ENCODE data around the gene NDUFA1.

Gene NDUFA1

DNA sequence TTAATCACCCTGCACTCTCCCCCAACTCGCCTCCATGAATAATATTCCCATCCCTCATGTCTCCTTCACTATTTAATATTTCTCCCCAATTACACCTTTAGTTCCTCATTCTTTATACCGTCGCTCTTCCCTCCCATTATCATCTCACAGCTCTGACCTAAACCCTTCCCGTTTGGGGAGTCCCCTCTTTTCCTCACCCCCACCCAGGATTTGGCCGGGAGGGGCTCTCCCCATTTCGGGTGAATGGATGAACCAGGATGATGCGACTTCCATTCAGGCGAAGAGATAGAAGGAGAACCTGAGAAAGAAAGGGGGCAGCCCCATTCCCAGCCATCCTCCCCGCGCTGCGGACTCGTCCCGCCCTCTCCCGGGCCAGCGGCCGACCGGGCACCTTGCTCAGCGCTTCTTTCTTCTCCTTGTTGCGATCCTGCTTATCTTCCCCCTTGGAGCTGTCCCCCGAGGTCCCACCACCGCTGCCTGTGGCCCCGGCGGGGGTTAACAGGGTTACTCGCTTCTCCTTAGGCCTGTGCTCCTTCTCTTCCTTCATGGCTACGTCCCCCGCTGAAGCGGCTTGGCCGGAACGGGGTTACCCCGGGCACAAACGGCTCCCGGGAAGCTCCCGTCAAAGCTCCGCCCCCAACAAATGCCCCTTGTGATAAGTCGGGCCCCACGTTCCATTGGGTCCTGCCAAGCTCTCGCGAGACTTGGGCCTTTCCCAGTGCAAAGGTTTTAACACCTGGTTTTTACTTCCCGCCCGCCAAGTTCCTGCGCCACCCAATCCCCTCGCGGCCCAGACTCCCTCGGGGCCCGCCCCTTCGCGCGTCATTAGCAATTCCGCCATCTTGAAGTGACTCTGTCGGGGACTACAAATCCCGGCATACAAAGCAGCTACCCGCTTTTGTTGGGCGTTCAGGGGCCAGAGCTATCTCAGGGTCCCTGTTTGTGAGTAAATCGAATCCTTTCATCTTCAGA is 19.0 kb upstream of the NDUFA1 start, which contains the start of gene UPF3B:
Gene UPF3B, minus strand, starts transcription at position 582 of the 972 bp plus-strand sequence. Its CDS starts 35 bp downstream, at position 547.
- TF ChIP-seq PKNOX1 (IDR thresholded peaks at IDR 0.05) (peak; percentile 50), SP1 (IDR thresholded peaks at IDR 0.05) (peak; percentile 71; the same call in 1 of the 2 replicates), ZNF384 (IDR thresholded peaks at IDR 0.05) (no peak), ELF4 (IDR thresholded peaks at IDR 0.05) (0 out of 2 replicates have a peak, but pooled peaks have one; percentile 26), L3MBTL2 (conservative IDR thresholded peaks at IDR 0.05) (peak; percentile 76)
- CTCF ChIA-PET, result interaction anchor here (0.6 to 0.7 kb wide), 3 partner anchors 18 to 81 kb away, joined by 3 read pairs; no protein-coding TSS in a partner anchor
- POLR2A ChIA-PET, result interaction anchor here (0.6 to 4.7 kb wide), 18 partner anchors 8 to 375 kb away, joined by 3 to 52 read pairs (median 5); partner anchors contain the start of genes NDUFA1, RNF113A, RPL39 and SOWAHD
- DNase-seq (ENCODE audit: extremely low spot score), result peak; percentile 99

GRCh38 chrX:119853444-119853843 is 18.2 kb upstream of the NDUFA1 start:
- no peak for TF ChIP-seq ELF4 (IDR thresholded peaks at IDR 0.05)
- no peak for TF ChIP-seq L3MBTL2 (conservative IDR thresholded peaks at IDR 0.05)
- no peak for TF ChIP-seq FOXM1 (IDR thresholded peaks at IDR 0.05; ENCODE audit: borderline replicate concordance)
- TF ChIP-seq FOXA1 (IDR thresholded peaks at IDR 0.05), result no peak
- TF ChIP-seq CTBP1 (IDR thresholded peaks at IDR 0.05; ENCODE audit: borderline replicate concordance), result no peak
- TF ChIP-seq ARNT (IDR thresholded peaks at IDR 0.05), result no peak
- no peak for TF ChIP-seq PKNOX1 (IDR thresholded peaks at IDR 0.05)
- TF ChIP-seq SP1 (IDR thresholded peaks at IDR 0.05), result no peak
- no peak for TF ChIP-seq SUZ12 (IDR thresholded peaks at IDR 0.05)
- no peak for TF ChIP-seq NFRKB (IDR thresholded peaks at IDR 0.05)
- no peak for TF ChIP-seq FOXK2 (IDR thresholded peaks at IDR 0.05)
- TF ChIP-seq TARDBP (IDR thresholded peaks at IDR 0.05), result no peak
- TF ChIP-seq LEF1 (IDR thresholded peaks at IDR 0.05; ENCODE audit: borderline replicate concordance), result no peak
- TF ChIP-seq BHLHE40 (IDR thresholded peaks at IDR 0.05; ENCODE audit: borderline replicate concordance), result no peak
- no peak for TF ChIP-seq ZNF384 (IDR thresholded peaks at IDR 0.05)
- TF ChIP-seq HDGF (IDR thresholded peaks at IDR 0.05; ENCODE audit: borderline replicate concordance), result no peak
- CTCF ChIA-PET, result interaction anchor here (0.7 kb wide), 1 partner anchor 17 kb away, joined by 3 read pairs; no protein-coding TSS in a partner anchor
- POLR2A ChIA-PET, result interaction anchor here (0.6 to 4.7 kb wide), 18 partner anchors 9 to 375 kb away, joined by 3 to 52 read pairs (median 5); partner anchors contain the start of genes NDUFA1, RNF113A, RPL39 and SOWAHD
- no peak for DNase-seq (ENCODE audit: extremely low spot score)

GRCh38 chrX:119870626-119871131 is 953 bp upstream of the NDUFA1 start:
- ChIA-PET POLR2A (interaction anchor here (0.7 to 2.9 kb wide), 14 partner anchors 9 to 112 kb away, joined by 3 to 35 read pairs (median 4); partner anchors contain the start of genes RPL39, SOWAHD and UPF3B), CTCF (interaction anchor here (0.9 to 1.2 kb wide), 4 partner anchors 12 to 86 kb away, joined by 3 to 4 read pairs (median 3); partner anchors contain the start of gene UPF3B)
- peak; percentile 33 for DNase-seq (ENCODE audit: extremely low spot score)
- TF ChIP-seq CTBP1 (IDR thresholded peaks at IDR 0.05; ENCODE audit: borderline replicate concordance) (no peak), LEF1 (IDR thresholded peaks at IDR 0.05; ENCODE audit: borderline replicate concordance) (no peak), SP1 (IDR thresholded peaks at IDR 0.05) (no peak), ARNT (IDR thresholded peaks at IDR 0.05) (no peak), NFRKB (IDR thresholded peaks at IDR 0.05) (no peak), SUZ12 (IDR thresholded peaks at IDR 0.05) (no peak), FOXM1 (IDR thresholded peaks at IDR 0.05; ENCODE audit: borderline replicate concordance) (no peak), ZNF384 (IDR thresholded peaks at IDR 0.05) (no peak), FOXA1 (IDR thresholded peaks at IDR 0.05) (no peak), FOXK2 (IDR thresholded peaks at IDR 0.05) (no peak), HDGF (IDR thresholded peaks at IDR 0.05; ENCODE audit: borderline replicate concordance) (no peak), BHLHE40 (IDR thresholded peaks at IDR 0.05; ENCODE audit: borderline replicate concordance) (no peak), TARDBP (IDR thresholded peaks at IDR 0.05) (no peak), L3MBTL2 (conservative IDR thresholded peaks at IDR 0.05) (no peak)

- ChIA-PET POLR2A (interaction anchor here (1.1 to 2.9 kb wide), 10 partner anchors 9 to 113 kb away, joined by 3 to 35 read pairs (median 5); partner anchors contain the start of genes RPL39, SOWAHD and UPF3B), CTCF (interaction anchor here (1.0 kb wide), 2 partner anchors 18 to 87 kb away, joined by 3 to 4 read pairs; partner anchors contain the start of gene UPF3B)
- DNase-seq (ENCODE audit: extremely low spot score), result no peak
These were observed 410 bp upstream of the NDUFA1 start for GRCh38 chrX:119871245-119871598.

More at GRCh38 chrX:119871245-119871598, 410 bp upstream of the NDUFA1 start:
- TF ChIP-seq PKNOX1 (IDR thresholded peaks at IDR 0.05) (no peak), FOXA1 (IDR thresholded peaks at IDR 0.05) (no peak), NFRKB (IDR thresholded peaks at IDR 0.05) (no peak), FOXK2 (IDR thresholded peaks at IDR 0.05) (no peak), HDGF (IDR thresholded peaks at IDR 0.05; ENCODE audit: borderline replicate concordance) (no peak)
